GM19468 (cell line): ENCODE data around the gene LDLRAD4.

Experiments
- ATAC-seq: cut with Tn5 transposase; IDR thresholded peaks from one replicate; pipeline ENCODE4 v1.9.1; 2021; ENCODE audit warnings: mild to moderate bottlenecking, moderate library complexity, moderate number of reproducible peaks; ENCODE audit not compliant: unreplicated experiment; ENCODE audit errors: extremely low read depth

Gene LDLRAD4

GRCh38 chr18:13452388-13452811 is 233.8 kb downstream of the LDLRAD4 start:
- no peak for ATAC-seq

- no peak for ATAC-seq
These were observed 234.5 kb downstream of the LDLRAD4 start for GRCh38 chr18:13452871-13453680.

GRCh38 chr18:13453714-13454113 is 235.2 kb downstream of the LDLRAD4 start:
- ATAC-seq, result no peak

GRCh38 chr18:13454363-13455150 is 236.0 kb downstream of the LDLRAD4 start:
- no peak for ATAC-seq

GRCh38 chr18:13455471-13455870 is 236.9 kb downstream of the LDLRAD4 start:
- ATAC-seq, result no peak

- no peak for ATAC-seq
These were observed 237.5 kb downstream of the LDLRAD4 start for GRCh38 chr18:13455960-13456481.

GRCh38 chr18:13456736-13457271 is 238.2 kb downstream of the LDLRAD4 start:
- ATAC-seq, result no peak

GRCh38 chr18:13457327-13457726 is 238.8 kb downstream of the LDLRAD4 start:
- no peak for ATAC-seq

- no peak for ATAC-seq
These were observed 242.4 kb downstream of the LDLRAD4 start for GRCh38 chr18:13460946-13461345.

- ATAC-seq, result no peak
These were observed 242.9 kb downstream of the LDLRAD4 start for GRCh38 chr18:13461469-13461868.

- no peak for ATAC-seq
These were observed 243.4 kb downstream of the LDLRAD4 start for GRCh38 chr18:13461936-13462335.

- no peak for ATAC-seq
These were observed 244.1 kb downstream of the LDLRAD4 start for GRCh38 chr18:13462686-13463085.

GRCh38 chr18:13463526-13464210 is 245.1 kb downstream of the LDLRAD4 start:
- ATAC-seq, result no peak

- ATAC-seq, result peak; percentile 73
These were observed 246.0 kb downstream of the LDLRAD4 start for GRCh38 chr18:13464432-13465123.

- ATAC-seq, result no peak
These were observed 246.5 kb downstream of the LDLRAD4 start for GRCh38 chr18:13465124-13465446.

GRCh38 chr18:13465476-13465875 is 246.9 kb downstream of the LDLRAD4 start:
- no peak for ATAC-seq

- ATAC-seq, result no peak
These were observed 252.1 kb downstream of the LDLRAD4 start for GRCh38 chr18:13470516-13471197.

- ATAC-seq, result no peak
These were observed 252.8 kb downstream of the LDLRAD4 start for GRCh38 chr18:13471198-13471845.
